ENCODE measurements around the gene ZDHHC22. TPM values are rescaled to one million over a fixed set of nuclear protein-coding genes. Genes with fewer than 3 reads are reported as not detected.

Gene ZDHHC22
- total RNA-seq, 1 experiment from 2014 or later, result 0.46 TPM

DNA sequence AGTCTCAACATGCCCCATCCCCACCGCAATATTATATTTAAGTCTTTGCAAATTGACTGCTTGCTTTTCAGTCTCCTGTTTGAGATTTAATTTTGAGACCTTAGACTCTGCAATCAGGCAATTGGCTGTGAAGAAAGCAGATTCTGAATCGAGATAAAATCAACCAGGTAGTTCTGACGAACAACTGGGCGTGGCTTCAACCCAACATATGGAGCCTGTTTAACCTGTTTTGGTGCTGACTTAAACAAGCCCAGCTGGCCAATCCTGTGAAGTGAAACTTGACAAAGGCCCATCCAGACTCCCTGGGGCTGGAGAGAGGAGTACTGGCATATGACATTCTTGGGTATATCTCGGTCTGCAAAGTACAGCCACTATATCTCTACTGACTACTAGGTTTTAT is 53.4 kb downstream of the ZDHHC22 start:
- intact Hi-C loops (cut with micrococcal nuclease; ENCODE audit: unreplicated experiment), result no loop called here
- DNase-seq (ENCODE audit: low read depth, low spot score) (no peak), ATAC-seq (no peak)
- no peaks in the 10 kb centered on the region for H3K36me3 ChIP-seq (ENCODE audit: control insufficient read depth, insufficient read depth, low read length)
- peaks cover 5% of the 10 kb centered on the region; the same call in 1 of the 2 replicates for H3K9me3 ChIP-seq (ENCODE audit: control insufficient read depth, insufficient read depth, low read depth, low read length)
- no peaks in the 10 kb centered on the region for H3K27me3 ChIP-seq (ENCODE audit: control insufficient read depth, insufficient read depth, low read length)
- H3K4me1 ChIP-seq (ENCODE audit: control insufficient read depth, insufficient read depth, low read length), result no peaks in the 10 kb centered on the region
- ChIA-PET CTCF (no interaction called here), POLR2A (no interaction called here)
- in situ Hi-C loops (cut with HindIII; ENCODE audit: low pct_unique_long_range_greater_than_20kb, low sequenced_read_pairs), result no loop called here
- BruUV-seq (replicated peaks), result no TSS peak
- H3K4me3 ChIP-seq (ENCODE audit: low read depth in 2 of 2, low read length in 2 of 2), result no peak overlapping the region
- no peak overlapping the region for H3K27ac ChIP-seq (ENCODE audit: low read length)
- TF ChIP-seq TCF7L2 (IDR thresholded peaks at IDR 0.05; ENCODE audit: low read depth, low read length) (no peak), POLR2AphosphoS5 (IDR thresholded peaks at IDR 0.05; ENCODE audit: low read depth, low read length) (no peak), REST (IDR thresholded peaks at IDR 0.05; ENCODE audit: insufficient read depth in 1 of 2, low read depth in 2 of 2, low read length in 1 of 2) (no peak), SIN3A (IDR thresholded peaks at IDR 0.05; ENCODE audit: borderline replicate concordance, insufficient read depth, low read depth, low read length) (no peak)
- TF ChIP-seq, protein P1, sequence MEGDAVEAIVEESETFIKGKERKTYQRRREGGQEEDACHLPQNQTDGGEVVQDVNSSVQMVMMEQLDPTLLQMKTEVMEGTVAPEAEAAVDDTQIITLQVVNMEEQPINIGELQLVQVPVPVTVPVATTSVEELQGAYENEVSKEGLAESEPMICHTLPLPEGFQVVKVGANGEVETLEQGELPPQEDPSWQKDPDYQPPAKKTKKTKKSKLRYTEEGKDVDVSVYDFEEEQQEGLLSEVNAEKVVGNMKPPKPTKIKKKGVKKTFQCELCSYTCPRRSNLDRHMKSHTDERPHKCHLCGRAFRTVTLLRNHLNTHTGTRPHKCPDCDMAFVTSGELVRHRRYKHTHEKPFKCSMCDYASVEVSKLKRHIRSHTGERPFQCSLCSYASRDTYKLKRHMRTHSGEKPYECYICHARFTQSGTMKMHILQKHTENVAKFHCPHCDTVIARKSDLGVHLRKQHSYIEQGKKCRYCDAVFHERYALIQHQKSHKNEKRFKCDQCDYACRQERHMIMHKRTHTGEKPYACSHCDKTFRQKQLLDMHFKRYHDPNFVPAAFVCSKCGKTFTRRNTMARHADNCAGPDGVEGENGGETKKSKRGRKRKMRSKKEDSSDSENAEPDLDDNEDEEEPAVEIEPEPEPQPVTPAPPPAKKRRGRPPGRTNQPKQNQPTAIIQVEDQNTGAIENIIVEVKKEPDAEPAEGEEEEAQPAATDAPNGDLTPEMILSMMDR (IDR thresholded peaks at IDR 0.05), result no peak

DNA sequence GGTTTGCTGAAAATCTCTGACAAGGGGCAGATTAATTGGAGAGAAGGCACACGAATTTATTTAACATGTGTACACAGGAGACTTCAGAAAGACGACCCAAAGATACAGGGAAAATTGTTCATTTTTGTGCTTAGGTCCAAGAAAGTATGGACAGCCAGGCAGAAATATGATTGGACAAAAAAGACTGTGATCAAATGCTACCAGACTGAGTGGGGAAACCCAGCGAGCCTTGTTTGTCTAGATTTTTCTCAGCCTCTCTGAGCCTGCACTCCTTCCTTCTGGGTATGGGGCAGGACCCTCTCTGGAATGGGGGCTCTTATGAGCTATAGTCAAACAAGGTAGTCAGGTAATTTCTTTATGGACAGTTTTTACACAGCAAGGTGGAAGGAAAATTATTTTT is 54.0 kb downstream of the ZDHHC22 start:
- no peak for ATAC-seq
- BruUV-seq (replicated peaks), result no TSS peak
- H3K4me3 ChIP-seq (ENCODE audit: low read depth in 2 of 2, low read length in 2 of 2), result no peak overlapping the region
- TF ChIP-seq POLR2AphosphoS5 (IDR thresholded peaks at IDR 0.05; ENCODE audit: low read depth, low read length) (no peak), REST (IDR thresholded peaks at IDR 0.05; ENCODE audit: insufficient read depth in 1 of 2, low read depth in 2 of 2, low read length in 1 of 2) (no peak), SIN3A (IDR thresholded peaks at IDR 0.05; ENCODE audit: borderline replicate concordance, insufficient read depth, low read depth, low read length) (no peak), TCF7L2 (IDR thresholded peaks at IDR 0.05; ENCODE audit: low read depth, low read length) (no peak)
- TF ChIP-seq, protein P1 (IDR thresholded peaks at IDR 0.05), result no peak
- H3K36me3 ChIP-seq (ENCODE audit: control insufficient read depth, insufficient read depth, low read length), result no peaks in the 10 kb centered on the region
- POLR2A ChIA-PET, result no interaction called here
- H3K4me1 ChIP-seq (ENCODE audit: control insufficient read depth, insufficient read depth, low read length), result no peaks in the 10 kb centered on the region
- CTCF ChIA-PET, result no interaction called here
- in situ Hi-C loops (cut with HindIII; ENCODE audit: low pct_unique_long_range_greater_than_20kb, low sequenced_read_pairs) (no loop called here), intact Hi-C loops (cut with micrococcal nuclease; ENCODE audit: unreplicated experiment) (no loop called here)
- no peak overlapping the region for H3K27ac ChIP-seq (ENCODE audit: low read length)
- no peak for DNase-seq (ENCODE audit: low read depth, low spot score)
- peaks cover 5% of the 10 kb centered on the region; the same call in 1 of the 2 replicates for H3K9me3 ChIP-seq (ENCODE audit: control insufficient read depth, insufficient read depth, low read depth, low read length)
- no peaks in the 10 kb centered on the region for H3K27me3 ChIP-seq (ENCODE audit: control insufficient read depth, insufficient read depth, low read length)
